Skin epidermis (tissue), 12 donors: ENCODE results near the gene BRD2.

Experiments used
- H3K27ac ChIP-seq, 21 experiments: fragments of 200-600 bp; sonication (generic) in 11 of 21; one replicate each; pipeline ENCODE4 v1.5.0; 2020; ENCODE audit warnings: mild to moderate bottlenecking in 3 of 21, inconsistent platforms in 2 of 21, moderate library complexity in 2 of 21
- H3K4me3 ChIP-seq, 7 experiments: fragments of 200-600 bp; sonication (generic) in 2 of 7; one replicate each; pipeline ENCODE4 v1.5.0; 2020; ENCODE audit warnings: inconsistent platforms in 2 of 7, mild to moderate bottlenecking in 2 of 7, moderate library complexity in 1 of 7

Gene BRD2

DNA sequence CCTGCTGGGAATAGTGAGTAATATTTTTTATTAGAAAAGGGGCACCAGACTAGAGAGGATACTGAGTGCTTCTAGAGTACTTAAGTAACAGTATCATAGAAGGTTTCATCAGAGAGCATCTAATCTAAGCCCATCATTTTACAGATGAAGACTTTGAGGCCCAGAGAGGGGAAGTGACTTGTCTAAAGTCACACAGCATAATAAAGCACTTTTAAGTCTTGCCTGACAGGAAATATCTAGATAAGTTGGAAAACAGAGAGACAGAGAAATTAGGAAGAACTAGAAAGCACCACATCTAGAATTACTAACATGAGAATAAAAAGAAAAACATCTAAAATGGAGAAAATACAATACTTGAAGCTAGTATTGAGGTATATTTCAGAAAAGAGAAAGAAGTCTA is 21.5 kb upstream of the BRD2 start:
- Histone ChIP-seq H3K4me3 (no peak overlapping the region), H3K27ac (peak overlapping the region in 1 of 21 experiments; percentile 97)

DNA sequence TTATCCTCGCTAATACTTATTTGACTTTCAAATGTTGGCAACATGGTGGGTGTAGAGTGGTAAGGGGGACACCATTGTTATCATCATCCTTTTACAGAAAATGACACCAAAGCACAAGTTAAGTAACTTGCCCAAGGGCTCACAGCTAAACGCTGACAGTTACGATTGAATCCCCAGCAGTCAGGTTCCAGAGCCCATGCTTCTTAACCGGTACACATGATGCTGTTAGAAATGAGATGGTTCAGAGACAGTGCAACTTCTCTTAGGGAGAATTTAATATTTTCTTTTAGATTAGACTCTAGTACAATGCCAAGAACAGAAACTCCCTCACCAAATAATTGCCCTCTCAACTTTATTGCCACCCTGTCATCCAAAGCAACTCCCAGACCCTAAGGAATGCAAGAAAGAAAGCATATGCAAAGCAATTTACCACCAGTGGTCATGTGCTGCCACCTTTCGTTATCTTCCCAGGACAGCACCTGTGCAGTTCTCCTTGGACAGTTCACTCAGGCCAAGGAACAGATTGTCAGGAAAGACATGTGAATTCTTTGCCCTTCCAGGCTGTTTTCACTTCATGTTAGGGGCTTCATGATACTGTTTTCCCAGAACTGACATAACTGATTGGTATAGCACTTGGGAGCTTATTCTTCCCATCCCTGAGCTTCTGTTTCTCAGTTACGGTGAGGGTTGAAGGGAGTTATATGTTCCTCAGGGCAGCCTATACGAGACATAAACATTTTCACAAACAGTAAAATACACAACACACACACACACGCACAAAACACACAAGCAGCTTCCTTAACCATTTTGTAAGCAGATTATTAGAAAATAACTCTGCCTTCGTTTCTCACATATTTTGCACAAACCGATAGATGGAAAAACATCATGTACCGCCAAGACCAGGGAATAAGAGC is 20.6 kb upstream of the BRD2 start:
- H3K27ac ChIP-seq, result peak overlapping the region in 1 of 21 experiments; percentile 97
- no peak overlapping the region for H3K4me3 ChIP-seq

DNA sequence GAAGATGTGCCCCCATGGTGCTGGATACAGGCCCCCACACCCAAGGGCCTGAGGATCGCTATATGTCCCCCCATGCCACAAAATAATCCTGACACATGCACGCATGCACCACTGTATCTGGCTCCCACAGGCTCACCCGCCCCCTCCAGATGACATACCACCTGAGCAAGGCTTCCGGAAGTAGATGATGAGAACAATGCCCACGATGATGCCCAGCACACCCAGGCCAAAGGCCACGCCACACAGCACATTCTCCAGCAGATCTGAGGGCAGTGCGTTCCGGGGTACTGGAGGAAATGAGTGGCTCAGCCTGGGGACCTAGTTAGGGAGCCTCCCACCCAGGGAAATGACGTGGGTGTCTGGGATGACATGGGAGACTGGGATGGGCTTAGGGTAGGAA is 19.3 kb upstream of the BRD2 start:
- no peak overlapping the region for H3K27ac ChIP-seq
- no peak overlapping the region for H3K4me3 ChIP-seq

DNA sequence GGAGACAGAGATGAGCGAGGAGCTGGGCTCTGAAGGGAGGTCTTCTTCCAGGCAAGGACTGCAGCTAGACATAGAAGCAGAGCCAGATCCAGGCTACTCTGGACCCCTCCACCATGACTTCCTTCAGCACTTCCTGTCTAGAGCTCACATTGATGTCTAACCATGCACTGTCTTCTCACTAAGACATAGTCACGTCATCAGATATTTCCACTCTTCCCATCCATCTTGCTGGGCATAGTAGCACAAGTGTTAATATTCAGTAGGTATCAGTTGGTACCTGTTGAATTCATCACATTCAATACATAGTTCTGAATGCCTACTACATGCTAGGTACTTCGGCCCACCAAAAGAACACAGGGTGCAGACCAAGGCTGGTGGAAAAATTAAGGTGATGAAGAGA is 18.4 kb upstream of the BRD2 start:
- Histone ChIP-seq H3K4me3 (no peak overlapping the region), H3K27ac (no peak overlapping the region)

DNA sequence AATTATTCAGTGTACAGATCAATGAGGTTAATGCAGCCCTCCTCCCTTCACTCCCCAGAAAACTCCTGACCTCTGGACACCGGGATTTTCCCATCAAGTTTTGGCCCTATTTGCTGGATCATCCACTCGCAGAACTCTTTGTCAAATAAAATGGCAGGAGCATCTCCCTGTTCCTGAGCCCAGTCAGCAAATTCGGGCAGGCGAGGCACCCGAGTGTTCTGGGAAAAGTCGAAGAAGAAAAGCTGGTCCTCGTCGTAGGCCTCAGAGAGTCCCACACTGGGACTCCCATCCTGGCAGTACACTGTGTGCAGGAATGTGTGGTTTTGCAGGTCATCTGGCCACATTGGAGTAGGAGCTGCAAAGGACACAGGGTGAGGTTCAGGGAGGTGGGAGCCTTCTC is 17.9 kb upstream of the BRD2 start:
- Histone ChIP-seq H3K4me3 (peak overlapping the region in 1 of 7 experiments; percentile 5), H3K27ac (peak overlapping the region in 2 of 21 experiments; percentile 54 to 84)

DNA sequence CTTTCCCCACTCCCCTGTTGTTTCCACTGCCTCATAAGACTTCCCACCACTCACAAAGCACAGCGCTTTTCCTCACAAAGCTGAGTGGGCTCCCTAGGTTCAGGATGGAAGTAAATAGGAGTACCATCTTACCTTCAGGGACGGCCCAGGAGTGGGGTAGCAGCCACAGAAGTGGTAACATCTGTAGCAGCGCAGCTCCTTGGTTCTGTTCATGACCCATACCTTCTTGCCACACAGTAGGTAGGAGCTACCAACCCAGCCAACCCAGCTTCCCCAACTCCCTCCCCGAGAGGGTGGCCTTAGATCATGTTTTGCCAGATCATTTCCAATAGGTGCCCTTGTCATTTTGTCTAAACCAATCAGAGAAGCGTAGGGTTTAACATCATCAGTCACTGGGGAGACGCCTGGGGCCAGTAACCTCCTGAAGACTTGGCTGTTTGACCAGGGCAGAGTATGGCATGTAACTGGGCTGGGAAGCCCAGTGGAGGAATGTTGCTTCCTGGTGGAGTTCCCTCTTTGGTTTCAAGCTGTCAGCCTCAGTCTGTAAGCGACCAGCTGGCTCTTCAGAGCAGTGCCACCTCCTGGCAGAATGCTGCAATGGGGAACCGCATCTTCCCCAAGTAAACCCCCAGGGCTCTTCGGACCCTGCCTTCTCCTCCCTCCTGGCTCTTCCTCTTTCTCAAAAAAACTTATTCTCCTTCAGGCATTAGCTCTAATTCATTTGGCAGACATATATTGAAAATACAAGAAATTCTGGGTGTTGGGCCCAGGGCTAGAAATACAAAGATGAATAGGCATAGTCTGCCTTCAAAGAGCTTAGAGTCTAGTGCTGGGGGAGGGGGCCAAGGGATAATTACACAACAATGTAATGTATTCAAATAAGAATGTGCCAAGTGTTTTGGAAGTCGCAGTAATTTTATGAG is 15.3 kb upstream of the BRD2 start, which contains the start of gene HLA-DMA:
Gene HLA-DMA, minus strand, starts transcription at position 281 of the 923 bp plus-strand sequence. Its CDS starts 61 bp downstream, at position 220.
- Histone ChIP-seq H3K4me3 (peak within 1 kb of the TSS; percentile 17 to 38 (median 23)), H3K27ac (peak within 1 kb of the TSS in 20 of 21 experiments; percentile 45 to 87 (median 72))

DNA sequence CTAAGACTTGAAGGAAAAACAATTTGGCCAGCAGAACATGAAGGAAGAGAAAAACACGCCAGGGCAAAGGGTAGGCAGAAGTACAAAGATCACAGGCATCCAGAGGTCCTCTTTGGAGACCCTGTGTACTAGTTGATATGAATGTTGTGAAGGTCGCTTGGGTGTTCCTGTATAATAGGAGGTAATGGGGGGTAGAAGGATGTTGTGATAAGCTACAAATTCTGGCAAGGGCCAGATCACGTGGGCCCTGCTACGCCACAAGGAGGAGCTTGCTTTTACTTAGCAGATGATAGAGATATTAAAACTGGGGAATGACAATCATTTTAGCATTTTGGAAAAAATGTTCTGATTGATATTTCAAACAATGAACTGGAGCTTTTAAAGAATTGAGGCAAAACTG is 14.6 kb upstream of the BRD2 start:
- no peak overlapping the region for H3K4me3 ChIP-seq
- H3K27ac ChIP-seq, result peak overlapping the region in 6 of 21 experiments; percentile 1 to 84 (median 50)

DNA sequence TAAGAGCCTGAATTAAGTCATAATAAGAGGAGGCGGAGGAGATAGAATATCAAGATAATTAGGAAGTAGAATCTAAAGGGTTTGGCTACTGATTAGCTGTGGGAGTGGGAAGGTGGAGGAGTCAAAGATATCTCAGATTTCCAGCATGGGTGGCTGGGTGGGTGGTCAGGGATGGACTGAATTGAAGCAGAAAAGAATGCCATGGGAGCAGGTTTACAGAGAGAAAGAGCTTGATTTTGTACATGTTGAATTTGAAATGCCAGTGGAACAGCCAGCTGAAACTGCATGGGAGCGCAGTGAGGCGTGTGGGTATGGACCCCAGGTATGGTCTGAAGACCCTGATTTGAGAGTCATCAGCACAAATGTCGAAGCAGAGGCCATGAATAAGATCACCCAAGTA is 14.1 kb upstream of the BRD2 start:
- Histone ChIP-seq H3K4me3 (no peak overlapping the region), H3K27ac (peak overlapping the region in 1 of 21 experiments; percentile 84)

DNA sequence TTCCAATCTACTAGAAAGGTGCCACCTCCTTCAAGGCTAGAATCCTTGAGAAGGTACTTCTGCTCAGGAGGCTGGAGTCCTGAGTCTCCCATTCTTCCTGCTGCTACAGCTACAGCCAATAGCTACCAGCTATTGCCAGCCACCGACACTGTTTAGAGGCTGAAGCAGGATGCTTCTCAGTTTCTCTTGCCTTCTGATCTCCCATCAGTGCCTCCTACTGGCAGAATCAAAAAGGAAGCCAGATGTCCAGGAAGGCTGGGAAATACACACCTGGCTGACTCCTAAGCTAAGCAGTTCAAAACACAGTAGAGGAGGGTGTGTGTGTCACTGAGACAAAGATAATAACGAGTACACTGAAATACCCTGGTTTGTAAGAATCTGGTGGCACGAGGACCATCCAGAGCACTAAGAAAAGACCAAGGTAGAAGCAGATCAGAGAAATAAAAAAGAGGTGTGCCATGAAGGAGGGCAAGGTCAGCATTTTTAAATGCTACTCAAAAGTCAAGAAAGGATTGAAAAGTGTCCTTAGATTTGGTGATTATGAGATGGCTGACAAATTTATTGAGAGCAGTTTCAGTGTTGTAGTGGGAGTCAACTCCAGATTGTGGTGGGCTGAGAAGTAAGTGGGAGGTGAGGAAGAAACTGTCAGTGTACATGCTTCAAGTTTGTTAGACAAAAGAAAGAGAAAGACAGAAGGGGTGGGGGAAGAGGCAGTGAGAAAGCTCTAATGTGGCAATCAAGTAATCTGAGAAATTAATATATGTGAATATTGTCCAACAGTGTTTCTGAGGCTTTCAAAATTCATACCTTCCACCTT is 13.2 kb upstream of the BRD2 start:
- Histone ChIP-seq H3K4me3 (no peak overlapping the region), H3K27ac (no peak overlapping the region)

DNA sequence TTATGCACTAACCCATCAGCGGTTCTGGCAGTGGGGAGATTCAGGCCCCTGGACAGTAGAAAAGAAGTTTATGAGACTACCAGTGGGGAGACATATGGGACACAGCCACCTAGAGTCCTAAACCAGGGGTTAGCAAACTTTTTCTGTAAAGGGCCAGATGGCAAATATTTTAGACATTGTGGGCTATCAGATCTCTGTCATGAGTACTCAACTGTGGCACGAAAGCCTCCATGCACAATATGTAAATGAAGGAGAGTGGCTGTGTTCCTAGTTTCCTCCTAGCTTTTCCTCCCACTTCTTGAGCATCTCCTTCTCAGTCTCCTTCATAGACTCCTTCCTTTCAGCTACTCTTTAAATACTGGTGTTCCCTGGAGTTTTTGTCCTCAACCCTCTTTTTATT is 12.2 kb upstream of the BRD2 start:
- no peak overlapping the region for H3K4me3 ChIP-seq

DNA sequence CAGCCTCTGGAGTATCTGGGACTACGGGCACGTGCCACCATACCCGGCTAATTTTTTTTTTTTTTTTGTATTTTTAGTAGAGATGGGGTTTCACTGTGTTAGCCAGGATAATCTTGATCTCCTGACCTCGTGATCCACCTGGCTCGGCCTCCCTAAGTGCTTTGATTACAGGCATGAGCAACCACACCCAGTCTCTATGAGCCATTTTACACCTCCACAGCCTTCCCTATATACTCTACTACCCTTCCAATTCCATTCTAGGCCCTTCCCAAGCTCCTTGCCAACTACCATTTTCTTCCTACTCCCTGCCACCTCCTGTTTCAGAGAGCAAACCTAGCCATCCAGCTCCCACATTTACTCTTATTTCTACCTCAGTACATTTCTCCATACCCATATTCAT is 7.8 kb upstream of the BRD2 start:
- no peak overlapping the region for H3K27ac ChIP-seq
- no peak overlapping the region for H3K4me3 ChIP-seq

More for the DNA sequence above, 12.2 kb upstream of the BRD2 start:
- no peak overlapping the region for H3K27ac ChIP-seq

DNA sequence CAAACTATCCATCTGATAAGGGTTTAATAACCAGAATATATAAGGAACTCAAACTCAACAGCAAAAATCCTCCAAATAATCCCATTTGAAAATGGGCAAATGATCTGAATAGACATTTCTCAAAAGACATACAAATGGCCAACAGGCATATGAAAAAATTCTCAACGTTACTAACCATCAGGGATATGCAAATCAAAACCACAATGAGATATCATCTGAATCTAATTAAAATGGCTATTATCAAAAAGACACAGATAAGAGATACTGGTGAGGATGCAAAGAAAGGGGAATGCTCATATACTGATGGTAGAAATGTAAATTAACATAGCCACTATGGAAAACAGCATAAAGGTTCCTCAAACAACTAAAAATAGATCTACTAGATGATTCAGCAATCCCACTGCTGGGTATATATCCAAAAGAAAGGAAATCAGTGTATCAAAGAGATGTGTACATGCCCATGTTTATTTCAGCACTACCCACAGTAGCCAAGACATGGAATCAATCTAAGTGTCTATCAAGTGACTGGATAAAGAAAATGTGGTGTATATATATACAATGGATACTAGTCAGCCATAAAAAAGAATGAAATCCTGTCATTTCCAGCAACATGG is 6.1 kb upstream of the BRD2 start:
- no peak overlapping the region for H3K4me3 ChIP-seq
- no peak overlapping the region for H3K27ac ChIP-seq

DNA sequence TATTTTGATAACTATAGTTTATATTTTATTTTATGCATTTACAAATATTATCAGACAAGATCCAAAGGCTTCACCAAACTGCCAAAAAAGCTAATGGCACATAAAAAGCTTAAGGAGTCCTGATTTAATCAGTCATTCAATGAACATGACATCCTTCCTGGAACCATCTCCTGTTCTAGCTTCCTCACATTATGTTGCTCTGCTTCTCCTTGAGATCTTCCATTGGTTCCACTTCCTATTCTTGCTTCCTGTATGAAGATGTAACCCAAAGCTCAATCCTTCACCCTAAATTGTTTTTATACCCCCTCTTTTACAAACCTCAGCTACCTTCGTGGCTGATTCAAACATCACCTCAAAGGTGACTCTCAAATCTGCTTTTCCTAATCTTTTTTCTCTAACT is 4.5 kb upstream of the BRD2 start:
- no peak overlapping the region for H3K27ac ChIP-seq
- no peak overlapping the region for H3K4me3 ChIP-seq

DNA sequence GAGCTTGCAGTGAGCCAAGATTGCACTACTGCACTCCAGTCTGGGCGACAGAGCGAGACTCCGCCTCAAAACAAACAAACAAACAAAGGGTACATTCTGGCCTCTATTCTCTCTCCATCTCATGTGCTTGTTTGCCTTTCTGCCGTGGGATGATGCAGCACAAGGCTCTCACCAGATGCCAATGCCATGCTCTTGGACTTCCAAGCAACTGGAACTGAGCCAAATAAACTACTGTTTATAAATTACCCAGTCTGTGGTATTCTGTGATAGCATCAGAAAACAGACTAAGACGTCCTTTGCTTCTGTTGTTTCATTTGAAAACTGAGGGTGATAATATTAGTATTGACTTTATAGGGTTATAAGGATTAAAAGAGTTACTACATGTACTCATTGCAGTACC is 3.6 kb upstream of the BRD2 start:
- Histone ChIP-seq H3K27ac (no peak overlapping the region), H3K4me3 (no peak overlapping the region)

DNA sequence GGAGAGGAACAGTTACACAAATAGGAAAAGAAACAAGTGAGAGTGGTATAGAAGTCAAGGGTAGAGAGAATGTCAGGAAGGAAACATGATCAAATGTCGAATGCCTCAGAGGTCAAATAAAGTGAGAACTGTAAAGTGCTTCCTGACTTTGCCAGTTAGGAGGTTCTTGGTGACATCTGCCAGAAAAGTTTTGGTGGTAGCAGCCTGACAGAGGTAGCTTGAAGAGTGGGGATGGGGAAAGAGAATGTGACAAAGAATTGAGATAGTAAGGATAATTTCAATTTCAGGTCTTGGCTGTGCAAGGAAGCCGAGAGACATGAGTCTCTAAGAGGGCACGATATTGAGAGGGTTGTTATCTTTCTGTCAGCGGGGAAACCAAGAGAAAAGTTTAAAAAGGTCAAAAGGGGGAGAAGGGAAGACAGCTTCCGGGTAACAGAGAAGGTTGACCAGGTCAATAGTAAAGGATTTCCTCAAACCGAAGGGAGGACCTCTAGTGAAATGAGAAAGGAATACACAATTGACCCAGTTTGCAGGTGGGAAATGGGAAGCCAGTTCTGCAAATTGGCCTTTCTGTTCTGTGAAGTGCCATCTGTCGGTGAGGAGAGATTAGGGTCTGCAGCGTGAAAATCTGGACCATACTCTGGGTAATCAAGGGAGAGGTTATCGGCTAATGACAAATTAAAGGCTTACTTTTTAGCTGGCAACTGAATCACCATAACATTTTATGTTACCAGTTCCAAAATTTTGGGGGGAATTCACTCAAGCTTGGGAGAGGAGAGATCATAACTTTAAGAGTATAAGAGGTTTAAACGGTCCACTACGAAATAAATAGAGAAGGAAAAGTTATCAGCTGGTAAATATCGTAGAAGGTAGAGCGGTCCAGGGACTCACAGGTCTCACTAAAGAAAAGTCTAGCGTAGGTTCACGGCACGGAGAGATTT is 973 bp upstream of the BRD2 start:
- Histone ChIP-seq H3K27ac (peak overlapping the region; percentile 97 to 100 (median 100)), H3K4me3 (peak overlapping the region; percentile 47 to 98 (median 90))

DNA sequence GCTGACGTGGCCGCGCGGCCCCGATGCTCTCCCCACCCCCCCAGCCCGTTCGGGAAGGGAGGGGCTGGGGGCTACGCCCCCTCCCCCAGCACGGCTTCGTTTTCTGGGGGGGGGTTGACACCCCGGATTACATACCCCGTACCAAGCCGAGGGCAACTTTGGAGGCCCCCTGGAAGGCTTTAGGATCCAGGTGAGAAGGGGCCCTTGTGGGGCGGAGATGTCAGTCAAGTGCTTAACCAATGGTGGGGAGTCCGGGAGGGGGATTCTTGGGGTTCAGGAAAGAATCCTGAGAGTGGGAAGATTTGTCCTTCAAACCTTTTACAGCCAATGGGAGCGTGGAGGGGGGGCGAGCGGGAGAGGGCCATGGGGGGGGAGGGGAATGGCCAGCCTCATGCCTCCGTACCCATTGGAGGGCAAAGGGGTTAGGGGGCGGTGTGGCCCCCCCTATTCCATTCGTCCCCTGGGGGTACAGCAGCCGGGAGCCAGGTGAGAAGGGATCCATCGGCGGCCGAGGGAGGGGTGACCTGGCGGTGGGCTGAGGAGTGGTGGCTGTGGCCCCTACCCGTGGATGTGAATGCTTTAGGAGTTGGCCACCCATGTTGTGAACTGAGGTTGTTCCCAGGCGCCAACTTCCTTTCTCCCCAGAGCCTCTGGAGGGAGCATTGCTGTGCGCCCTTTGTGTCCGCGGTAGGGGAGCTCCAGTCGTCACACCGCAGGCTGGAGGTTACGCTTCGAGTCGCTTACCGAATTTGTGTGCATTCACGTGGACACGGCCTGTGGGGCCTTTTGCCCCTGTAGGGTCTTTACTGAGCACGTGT is 682 bp downstream of the BRD2 start:
- Histone ChIP-seq H3K27ac (peak overlapping the region; percentile 97 to 100 (median 100)), H3K4me3 (peak overlapping the region; percentile 47 to 98 (median 90))
